ENCODE measurements around the gene ATP6V1E1.
"Not testable (repeated sequence)": the region's sequence is repeated elsewhere in the genome, so short reads cannot be mapped to it uniquely, and the experiment has no call there.

Gene ATP6V1E1

DNA sequence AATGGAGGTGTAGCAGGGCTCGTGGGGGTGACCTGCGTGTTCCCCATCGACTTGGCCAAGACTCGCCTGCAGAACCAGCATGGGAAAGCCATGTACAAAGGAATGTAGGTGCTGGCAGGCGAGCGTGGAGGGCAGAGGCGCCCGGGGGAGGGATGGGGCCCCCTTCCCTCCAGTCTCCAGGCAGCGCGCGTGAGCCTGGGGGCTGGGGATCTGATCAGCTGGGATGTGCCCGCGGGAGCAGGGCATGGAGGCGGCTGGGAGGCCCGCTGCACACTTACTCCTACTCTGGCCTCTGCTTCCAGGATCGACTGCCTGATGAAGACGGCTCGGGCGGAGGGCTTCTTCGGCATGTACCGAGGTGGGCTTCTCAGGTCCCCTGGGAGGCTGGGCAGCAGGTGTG is 47.5 kb downstream of the ATP6V1E1 start:
- no peak for DNase-seq (ENCODE audit: low read depth)

DNA sequence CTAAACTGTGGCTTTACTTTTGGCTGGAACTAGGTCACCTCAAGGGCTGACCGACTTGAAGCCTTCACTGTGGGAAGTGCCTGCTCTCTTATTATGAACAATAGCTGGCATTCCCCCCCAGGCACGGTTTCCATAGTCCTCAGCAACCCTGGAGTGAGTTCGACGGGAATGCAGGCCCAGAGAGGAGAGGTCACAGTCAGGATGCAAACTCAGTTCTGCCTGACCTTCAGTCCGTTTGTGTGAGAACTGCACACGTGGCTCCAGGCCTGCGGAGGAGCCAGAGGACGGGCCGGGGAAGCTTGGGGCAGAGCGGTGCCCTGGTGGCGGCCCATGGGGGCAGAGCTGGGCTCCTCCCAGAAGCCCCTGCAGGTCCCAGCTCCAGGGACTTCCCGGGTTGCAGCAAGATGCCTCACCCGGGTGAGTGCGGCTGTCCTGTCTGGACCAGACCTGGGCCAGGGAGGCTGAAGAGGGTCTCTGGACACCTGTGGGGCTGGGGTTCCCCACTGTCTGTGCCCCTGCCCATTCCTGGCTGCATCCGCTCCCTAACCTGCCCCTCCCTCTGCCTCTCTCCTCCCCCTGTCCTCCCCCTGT is 48.0 kb downstream of the ATP6V1E1 start:
- DNase-seq (ENCODE audit: low read depth), result no peak

DNA sequence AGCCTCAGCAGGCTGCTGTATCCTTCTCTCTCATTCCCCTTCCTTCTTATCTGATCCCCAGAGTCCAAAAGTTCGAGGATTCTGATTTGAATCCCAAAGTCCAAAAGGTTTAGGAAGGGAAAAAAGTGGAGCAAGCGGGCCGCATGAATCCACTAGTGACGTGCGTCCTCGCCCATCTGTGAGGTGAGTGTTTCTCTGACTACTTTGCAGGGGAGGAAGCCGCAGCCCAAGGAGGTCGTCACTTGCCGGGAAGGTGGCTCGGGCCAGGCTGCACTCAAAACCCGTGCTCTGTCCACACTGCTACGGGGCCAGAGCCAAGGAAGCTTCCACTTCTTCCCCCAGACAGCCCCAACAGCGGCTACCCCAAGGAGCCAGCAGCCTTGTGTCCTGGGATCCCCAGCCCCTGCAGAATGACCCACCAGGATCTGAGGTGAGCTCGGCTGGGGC is 49.0 kb downstream of the ATP6V1E1 start:
- no peak for DNase-seq (ENCODE audit: low read depth)

DNA sequence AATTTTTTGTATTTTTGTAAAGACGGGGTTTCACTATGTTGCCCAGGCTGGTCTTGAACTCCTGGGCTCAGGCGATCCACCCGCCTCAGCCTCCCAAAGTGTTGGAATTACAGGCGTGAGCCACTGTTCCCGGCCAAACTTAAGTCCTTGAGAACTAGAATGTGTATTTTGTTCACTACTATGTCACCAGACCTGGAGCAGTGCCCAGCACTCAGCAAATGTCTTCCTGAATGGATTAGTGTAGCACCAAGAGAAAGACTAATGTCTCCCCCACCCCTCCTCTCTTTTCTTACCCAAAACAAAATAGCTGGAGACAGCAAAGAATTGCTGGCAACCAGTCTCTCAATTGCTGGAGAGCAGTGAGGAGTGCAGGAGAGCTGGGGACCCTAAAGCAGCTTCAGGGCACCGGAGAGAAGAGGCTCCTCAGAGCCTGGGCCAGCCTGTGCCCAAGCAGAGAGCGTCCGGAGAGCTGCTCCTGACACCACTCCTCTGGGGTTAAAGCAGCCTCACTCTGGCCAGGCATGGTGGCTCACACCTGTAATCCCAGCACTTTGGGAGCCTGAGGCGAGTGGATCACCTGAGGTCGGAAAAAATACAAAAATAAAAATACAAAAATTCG is 50.3 kb downstream of the ATP6V1E1 start:
- DNase-seq (ENCODE audit: low read depth), result no peak

DNA sequence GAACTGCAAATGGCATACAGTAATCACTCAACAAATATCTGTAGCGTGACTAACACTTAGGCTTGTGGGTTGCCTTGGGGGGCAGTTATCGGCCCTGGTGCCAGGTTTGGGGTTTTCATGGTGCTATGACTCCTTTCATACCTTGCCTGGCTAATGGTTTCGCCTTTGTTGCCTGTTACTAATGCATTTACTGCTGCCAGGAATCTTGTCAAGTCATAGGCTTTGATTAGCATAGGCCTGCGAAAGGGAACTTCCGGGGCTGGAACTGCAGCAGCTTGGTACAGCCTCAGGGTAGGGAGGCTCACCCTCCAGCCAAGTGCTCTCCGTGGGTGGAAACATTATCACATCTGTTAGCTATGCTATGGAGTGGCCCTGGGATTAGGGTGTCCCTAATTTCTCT is 52.1 kb downstream of the ATP6V1E1 start:
- DNase-seq (ENCODE audit: low read depth), result no peak

DNA sequence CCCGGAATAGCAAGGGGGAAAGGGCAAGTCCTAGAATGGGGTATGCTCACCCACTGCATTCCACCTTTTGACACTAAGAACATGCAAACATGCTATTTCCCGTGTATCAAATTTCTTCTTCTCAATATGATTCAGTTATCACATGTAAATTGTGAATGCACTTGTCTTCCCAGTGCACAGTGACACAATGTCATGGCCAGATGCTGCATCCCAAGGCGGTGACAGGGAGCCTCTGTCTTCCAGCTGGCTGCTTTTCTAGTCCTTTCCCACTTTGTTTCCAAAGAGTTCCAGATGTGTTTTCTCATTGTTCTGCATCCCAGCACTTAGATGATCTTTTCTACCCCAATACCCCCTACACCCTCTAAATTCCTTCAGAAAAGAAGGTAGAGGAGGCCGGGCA is 52.9 kb downstream of the ATP6V1E1 start:
- no peak for DNase-seq (ENCODE audit: low read depth)

DNA sequence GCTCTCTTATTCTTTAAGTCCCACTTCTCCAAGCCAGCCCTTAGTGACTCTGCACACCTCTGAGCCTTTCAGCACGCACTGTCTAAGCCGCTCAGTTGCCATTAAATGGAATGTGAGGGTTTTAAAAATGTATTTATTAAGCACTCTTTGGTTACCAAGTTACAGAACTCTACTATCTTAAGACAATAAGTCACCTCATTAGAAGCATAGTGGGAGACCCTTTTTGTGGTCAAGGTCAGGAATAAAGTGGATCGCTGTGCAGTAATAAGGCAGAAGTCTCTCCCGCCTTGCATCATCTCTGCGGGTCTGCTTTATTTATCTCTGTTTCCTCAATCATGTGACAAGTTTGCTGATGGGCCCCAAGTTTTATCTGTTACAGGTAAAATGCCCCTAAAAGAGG is 53.4 kb downstream of the ATP6V1E1 start:
- no peak for DNase-seq (ENCODE audit: low read depth)

DNA sequence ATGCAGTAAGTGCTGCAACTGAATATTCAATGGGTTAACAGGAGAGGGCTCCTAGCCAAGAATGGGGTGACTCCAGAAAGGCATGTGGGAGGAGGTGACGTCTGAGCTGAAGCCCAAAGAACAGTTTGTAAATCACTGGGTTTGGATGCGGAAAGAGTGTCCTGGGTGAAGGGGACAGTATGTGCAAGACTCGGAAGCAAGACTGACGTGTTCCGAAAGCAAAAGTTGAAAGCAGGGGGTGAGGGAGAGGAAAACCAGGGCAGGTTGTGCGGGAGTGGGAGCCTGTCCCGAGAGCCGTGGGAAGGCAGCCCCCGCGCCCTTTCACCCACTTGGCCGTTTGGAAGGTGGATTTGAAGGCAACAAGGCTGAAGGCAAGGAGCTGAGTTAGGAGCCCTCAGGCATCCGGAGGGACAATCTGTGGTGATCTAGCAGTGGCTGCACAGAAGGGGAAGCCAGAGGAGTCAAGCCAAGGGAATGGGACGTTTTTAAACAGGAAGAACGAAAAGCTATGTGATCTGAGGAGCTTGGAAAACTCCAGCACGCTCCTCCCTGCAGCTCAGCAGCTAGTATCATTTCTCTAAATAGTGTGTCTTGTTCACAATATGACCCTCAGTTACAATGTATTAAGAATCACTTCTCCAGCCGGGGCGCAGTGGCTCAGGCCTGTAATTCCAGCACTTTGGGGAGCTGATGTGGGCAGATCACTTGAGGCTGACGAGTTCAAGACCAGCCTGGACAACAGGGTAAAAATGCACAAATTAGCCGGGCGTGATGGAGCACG is 57.5 kb downstream of the ATP6V1E1 start:
- no peak for DNase-seq (ENCODE audit: low read depth)

DNA sequence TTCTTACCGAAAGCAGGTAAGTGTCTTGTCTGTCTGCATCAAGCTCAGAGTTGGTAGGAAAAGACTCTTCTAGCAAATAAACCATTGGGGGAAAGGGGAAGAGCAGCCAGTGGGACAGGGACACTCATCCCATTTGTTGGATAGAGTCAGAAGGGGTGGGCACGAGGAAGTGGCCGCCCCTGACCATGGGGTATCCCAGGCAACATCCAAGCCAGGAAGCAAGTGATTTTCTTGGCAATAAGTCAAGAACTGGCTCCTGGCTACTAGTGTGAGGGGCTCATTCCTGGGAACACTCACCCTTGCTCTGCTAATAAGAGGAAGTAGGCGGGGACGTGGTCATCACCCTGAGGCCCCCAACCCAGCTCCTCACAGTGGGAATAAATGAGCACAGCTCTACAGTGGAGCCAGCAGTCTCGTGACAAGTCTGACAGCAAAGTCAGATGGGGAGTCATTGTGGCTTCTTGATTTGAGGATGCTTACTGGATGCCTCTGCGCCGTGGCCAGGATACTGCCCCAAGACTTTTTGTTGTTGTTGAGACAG is 58.5 kb downstream of the ATP6V1E1 start:
- DNase-seq (ENCODE audit: low read depth), result no peak

DNA sequence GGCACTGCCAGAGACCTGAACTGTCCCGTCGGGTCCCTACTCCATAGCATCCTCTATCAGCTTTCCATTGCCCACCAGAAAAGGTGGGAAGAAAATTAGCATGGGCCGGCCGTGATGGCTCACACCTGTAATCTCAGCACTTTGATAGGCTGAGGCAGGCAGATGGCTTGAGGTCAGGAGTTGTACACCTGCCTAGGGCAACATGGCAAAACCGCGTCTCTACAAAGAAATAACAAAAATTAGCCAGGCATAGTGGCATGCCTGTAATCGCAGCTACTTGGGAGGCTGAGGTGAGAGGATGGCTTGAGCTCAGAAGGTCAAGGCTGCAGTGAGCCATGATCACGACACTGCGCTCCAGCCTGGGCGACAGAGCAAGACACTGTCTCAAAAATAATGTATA is 61.8 kb downstream of the ATP6V1E1 start:
- DNase-seq (ENCODE audit: low read depth), result no peak

DNA sequence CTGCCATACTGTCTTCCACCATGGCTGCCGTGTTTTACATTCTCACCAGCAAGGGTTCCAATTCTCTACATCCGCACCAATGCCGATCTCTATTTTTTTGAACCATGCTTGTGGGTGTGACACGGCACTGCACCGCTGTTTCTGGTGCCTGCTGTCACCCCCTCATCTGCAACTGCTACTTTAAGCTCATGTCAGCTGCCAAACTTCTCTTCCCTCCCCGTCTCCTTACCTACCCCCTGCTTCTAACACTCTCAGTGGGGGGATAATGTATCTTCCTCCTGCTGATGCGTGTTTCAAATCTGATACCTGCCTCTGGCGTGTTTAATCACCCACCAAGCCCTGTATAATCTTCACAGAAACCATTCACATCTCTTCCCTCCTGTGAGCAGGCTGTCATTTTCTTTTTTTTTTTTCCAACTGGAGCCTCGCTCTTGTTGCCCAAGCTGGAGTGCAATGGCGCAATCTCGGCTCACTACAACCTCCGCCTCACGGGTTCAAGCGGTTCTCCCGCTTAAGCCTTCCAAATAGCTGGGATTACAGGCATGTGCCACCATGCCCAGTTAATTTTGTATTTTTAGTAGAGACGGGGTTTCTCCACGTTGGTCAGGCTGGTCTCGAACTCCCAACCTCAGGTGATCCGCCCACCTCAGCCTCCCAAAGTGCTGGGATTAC is 62.4 kb downstream of the ATP6V1E1 start:
- DNase-seq (ENCODE audit: low read depth), result not testable (repeated sequence)

DNA sequence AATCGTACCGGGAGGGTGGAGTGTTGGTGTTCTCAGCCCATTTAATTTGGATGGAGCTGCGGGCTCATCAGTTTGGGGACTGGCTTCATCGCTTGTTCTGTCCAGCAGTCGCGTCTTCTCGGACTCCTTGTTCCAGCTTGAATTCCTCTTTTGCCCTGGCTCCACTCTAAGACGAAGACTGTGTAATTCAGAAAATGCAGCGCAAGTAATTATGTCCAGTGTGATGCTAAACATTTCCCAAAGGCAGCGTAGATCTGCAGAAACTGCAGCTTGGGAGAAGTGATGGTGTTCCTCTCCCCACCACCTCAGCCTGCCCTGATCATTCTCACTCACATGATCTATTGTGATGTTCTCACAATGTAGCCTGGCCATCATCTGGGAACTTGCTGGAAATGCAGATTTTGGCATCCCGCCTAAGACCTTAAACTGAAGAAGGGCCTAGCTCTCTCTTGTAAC is 64.6 kb downstream of the ATP6V1E1 start:
- DNase-seq (ENCODE audit: low read depth), result no peak

DNA sequence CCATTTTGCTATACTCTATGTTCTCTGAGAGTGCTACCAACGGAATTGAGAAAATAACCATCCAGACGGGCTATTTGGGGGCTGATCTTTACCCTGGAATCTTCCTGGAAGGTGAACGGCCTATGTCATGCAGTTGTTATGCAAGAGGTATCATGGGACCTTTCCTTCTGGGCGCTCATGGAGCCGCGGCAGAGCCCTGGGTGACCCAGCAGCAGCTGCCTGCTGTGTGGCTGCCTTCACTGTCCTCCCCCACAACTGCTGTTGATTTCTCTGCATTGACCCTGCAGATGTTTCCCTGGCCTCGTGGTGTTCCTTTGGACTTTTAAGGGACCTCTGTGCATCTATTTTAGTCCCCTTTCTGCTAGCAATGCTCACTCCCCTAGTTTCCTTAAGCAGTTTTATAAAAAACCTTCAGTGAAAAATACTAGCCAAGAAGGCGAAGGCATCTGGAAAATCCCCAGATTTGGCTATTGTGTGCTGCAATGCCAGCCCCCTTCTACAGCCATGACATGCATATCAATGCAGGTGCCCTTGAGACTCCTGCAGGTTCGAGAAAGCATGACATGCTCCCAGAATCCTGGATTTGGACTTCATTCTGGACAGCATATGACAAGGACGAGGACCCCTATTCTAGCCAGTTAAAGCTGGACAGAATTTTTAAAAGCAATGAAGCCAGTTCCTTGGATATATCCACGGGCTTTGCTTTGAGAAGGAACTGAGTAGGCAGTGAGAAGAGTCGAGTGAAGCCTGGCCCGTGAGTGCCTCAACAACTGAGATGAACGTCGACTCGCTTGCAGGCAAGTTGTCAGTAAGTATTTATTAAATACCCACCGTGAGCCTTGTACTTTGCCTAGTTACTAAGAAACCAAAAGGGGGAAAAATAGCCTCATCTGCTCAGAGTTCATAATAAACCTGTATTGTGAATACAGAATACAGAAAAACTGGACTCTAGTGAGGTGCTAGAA is 65.4 kb downstream of the ATP6V1E1 start, which contains the start of gene SLC25A18:
Gene SLC25A18, plus strand, starts transcription at position 593 of the 965 bp plus-strand sequence. CDS start 16,447 bp downstream, outside the sequence.
- DNase-seq (ENCODE audit: low read depth), result no peak

DNA sequence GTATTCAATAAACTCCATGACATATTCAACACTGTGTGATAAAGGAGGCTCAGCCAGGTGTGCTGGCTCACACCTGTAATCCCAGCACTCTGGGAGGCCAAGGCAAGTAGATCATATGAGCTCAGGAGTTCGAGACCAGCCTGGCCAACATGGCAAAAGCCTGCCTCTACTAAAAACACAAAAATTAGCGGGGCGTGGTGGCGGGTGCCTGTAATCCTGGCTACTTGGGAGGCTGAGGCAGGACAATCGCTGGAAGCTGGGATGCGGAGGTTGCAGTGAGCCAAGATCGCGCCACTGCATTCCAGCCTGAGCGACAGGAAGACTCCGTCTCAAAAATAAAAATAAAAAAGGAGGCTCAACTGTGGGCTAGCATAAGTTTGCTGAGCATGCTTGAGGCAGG is 69.4 kb downstream of the ATP6V1E1 start:
- DNase-seq (ENCODE audit: low read depth), result no peak

DNA sequence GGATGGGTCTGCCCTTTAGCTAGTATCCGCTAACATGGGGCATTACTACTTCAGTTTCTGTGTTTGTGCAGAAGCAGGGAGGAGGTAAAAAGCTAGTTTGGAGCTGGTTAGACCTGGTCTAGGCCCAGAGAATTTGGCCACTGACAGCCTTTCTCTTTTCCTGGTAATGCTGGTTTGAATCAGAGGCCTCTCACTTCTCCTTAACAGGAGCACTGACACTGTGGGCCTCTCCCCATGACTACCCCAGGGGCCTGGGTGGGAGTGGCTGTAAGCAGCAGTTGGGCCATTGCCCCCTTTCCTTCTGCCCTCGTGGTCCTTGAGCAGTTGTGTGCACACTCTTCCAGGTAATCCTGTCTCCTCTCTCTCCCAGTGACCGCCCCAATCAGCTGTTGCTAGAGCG is 73.7 kb downstream of the ATP6V1E1 start:
- no peak for DNase-seq (ENCODE audit: low read depth)

DNA sequence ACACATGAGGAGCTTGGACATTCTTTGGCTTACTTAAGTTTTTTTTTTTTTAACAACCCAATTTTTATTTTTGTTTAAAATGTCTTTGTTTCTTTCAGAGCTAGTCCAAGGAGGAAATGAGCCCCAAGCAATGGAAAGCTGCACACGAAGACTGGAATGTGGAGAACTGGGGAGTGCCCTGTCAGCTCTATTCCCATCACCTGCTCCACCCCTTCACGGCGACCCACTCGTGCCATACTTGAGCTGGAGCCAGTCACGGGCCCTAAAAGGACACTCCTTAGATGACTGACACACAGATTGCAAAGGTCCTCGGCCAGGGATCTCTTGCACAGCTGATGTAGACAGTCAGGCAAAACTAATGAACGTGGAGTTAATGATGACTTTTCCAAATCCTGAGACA is 75.8 kb downstream of the ATP6V1E1 start:
- no peak for DNase-seq (ENCODE audit: low read depth)

DNA sequence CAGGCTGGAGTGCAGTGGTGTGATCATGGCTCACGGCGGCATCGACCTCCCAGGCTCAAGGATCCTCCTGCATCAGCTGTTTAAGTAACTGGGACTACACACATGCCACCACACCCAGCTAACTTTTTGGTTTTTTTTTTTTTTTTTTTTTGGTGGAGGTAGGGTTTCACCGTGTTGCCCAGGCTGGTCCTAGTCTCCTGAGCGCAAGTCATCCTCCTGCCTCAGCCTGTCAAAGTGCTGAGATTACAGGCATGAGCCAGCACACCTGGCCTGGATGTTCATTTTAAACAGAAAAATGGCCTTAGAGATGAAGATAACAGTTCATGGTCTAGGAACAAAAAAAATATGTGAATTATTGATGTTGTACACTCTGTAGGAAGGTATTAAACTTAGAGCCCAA is 78.9 kb downstream of the ATP6V1E1 start:
- no peak for DNase-seq (ENCODE audit: low read depth)

DNA sequence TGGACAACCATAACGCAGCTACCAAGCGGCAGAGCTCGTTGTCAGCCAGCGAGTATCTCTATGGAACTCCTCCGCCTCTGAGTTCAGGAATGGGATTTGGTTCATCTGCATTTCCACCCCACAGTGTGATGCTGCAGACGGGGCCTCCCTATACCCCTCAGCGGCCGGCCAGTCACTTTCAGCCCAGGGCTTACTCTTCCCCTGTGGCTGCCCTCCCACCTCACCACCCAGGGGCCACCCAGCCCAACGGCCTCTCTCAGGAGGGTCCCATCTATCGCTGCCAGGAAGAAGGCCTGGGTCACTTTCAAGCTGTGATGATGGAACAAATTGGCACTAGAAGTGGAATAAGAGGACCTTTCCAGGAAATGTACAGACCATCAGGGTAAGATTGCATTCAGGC is 79.4 kb downstream of the ATP6V1E1 start:
- no peak for DNase-seq (ENCODE audit: low read depth)

DNA sequence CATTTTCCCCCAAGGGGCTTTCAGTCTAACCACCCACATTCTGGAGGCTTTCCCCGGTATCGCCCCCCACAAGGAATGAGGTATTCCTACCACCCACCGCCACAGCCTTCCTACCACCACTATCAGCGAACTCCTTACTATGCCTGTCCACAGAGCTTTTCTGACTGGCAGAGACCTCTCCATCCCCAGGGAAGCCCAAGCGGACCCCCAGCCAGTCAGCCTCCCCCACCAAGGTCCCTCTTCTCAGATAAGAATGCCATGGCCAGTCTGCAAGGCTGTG is 79.9 kb downstream of the ATP6V1E1 start:
- DNase-seq (ENCODE audit: low read depth), result no peak

DNA sequence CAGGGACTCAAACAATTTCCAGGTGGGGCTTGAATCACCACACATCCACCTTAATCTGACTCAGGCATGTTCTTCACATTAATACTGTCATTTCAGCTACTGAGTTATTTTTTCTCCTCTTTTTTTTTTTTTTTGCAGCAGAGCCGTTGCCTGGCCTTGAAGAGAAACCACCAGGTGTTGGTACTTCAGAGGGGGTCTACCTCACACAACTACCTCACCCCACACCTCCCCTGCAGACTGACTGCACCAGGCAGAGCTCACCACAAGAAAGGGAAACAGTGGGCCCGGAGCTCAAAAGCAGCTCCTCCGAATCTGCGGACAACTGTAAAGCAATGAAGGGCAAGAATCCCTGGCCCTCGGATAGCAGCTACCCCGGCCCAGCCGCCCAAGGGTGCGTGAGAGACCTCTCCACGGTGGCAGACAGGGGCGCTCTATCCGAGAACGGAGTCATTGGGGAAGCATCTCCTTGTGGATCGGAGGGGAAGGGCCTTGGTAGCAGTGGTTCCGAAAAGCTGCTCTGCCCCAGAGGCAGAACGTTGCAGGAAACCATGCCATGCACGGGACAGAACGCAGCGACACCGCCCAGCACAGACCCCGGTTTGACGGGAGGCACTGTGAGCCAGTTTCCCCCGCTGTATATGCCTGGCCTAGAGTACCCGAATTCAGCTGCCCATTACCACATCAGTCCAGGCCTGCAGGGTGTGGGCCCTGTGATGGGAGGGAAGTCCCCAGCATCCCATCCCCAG is 80.4 kb downstream of the ATP6V1E1 start:
- no peak for DNase-seq (ENCODE audit: low read depth)

DNA sequence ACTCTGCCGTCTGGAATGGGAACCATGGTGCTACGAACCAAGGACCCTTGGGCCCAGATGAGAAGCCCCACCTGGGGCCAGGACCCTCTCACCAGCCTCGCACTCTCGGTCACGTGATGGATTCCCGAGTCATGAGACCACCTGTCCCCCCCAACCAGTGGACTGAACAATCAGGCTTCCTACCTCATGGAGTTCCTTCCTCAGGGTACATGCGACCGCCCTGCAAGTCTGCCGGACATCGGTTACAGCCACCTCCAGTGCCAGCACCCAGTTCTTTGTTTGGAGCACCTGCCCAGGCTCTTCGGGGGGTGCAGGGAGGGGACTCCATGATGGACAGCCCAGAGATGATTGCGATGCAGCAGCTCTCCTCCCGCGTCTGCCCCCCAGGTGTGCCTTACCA is 86.1 kb downstream of the ATP6V1E1 start:
- DNase-seq (ENCODE audit: low read depth), result no peak

All from stimulated activated CD8-positive, alpha-beta memory T cell treated with anti-CD3 and anti-CD28 coated beads, Interleukin-15, amount 100 ng/mL, for 1 hour (primary cell).